Right hindlimb (tissue), 1 donor: ENCODE results near the gene ZNF284.
"Not testable (repeated sequence)": the region's sequence is repeated elsewhere in the genome, so short reads cannot be mapped to it uniquely, and the experiment has no call there.

ENCODE experiments used
- DNase-seq: peaks from one replicate; pipeline ENCODE4 v3.0.0-alpha.2; 2018

Gene ZNF284

GRCh38 chr19:44112802-44113137 lies 40.8 kb downstream of the ZNF284 start:
- no peak for DNase-seq

GRCh38 chr19:44113138-44113783 lies 41.3 kb downstream of the ZNF284 start, which contains the start of gene ZNF225:
TSS of gene ZNF225 (plus strand) at chr19:44113399. CDS start at chr19:44115828, 2,429 bp downstream.
- DNase-seq: peak; percentile 99

DNA sequence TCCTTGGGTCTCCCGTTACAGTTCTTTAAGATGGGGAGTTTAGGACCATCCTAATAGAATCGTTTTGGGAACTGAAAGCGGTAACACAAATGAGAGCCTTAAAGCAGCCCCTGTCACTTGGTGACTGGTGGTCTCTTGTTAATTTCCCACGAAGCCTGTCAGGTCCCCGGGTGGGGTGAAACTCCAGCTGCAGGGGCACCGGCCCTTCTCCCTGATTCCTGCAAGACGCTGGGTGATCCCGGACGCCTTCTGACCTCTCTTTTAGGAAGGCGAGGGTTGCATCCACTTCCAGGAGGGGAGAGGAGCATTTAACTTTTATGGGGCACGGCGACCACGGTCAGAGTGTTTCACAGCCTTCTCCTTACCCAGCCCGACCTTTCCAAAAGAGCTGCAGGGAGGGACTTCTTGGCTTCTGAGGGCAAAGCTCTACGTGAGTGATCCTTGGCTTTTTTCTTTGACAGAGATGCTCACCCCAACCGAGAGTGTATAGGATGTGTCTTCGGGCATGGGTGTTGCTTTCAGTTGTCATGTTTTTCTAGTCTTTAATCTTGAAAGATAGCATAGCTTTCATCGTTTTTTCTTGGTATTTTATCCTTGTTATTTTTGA lies 41.9 kb downstream of the ZNF284 start:
- peak; percentile 41 for DNase-seq

- DNase-seq: not testable (repeated sequence)
Measured at GRCh38 chr19:44121162-44121561, 49.2 kb downstream of the ZNF284 start.

DNA sequence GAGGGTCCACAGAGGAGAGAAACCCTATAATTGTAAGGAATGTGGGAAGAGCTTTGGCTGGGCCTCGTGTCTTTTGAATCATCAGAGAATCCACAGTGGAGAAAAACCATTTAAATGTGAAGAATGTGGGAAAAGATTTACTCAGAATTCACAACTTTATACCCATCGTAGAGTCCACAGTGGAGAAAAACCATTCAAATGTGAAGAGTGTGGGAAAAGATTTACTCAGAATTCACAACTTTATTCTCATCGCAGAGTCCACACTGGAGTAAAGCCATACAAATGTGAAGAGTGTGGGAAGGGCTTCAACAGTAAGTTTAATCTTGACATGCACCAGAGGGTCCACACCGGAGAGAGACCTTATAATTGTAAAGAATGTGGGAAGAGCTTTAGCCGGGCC lies 60.0 kb downstream of the ZNF284 start:
- DNase-seq: no peak
